DND-41 (cell line): ENCODE measurements around the gene FAM209A.

ENCODE experiments used
- EZH2 ChIP-seq: IDR thresholded peaks from 3 replicates; pipeline ENCODE4 v1.6.1; 2012; ENCODE audit warnings: borderline replicate concordance, low read depth, mild to moderate bottlenecking, moderate library complexity, low read length, inconsistent platforms; ENCODE audit not compliant: severe bottlenecking
- TF ChIP-seq, protein P1 (sequence below): IDR thresholded peaks from 2 replicates; pipeline ENCODE4 v1.5.1; 2012; ENCODE audit warnings: borderline replicate concordance, low read length, moderate library complexity, mild to moderate bottlenecking; ENCODE audit not compliant: poor library complexity, severe bottlenecking; ENCODE audit errors: extremely low read depth

DNA sequence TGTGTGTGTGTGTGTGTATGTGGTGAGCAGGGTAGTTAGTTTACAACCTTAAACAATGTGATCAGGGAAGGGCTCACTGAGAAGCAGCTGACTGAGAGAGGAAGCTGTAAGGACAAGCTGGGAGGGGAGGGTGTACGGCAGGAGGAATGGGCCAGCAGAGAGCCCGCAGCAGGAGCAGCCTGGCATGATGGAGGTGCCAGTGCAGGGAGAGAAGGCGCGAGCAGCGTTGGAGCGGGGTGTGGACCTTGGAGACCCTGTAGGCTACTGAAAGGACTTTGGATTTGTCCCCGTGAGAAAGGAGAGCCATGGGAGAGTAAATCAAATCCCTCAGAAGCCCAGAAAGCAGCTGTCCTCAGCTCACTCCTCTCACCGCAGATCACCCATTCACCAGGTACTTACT is 27.0 kb downstream of the FAM209A start:
- TF ChIP-seq, protein P1, sequence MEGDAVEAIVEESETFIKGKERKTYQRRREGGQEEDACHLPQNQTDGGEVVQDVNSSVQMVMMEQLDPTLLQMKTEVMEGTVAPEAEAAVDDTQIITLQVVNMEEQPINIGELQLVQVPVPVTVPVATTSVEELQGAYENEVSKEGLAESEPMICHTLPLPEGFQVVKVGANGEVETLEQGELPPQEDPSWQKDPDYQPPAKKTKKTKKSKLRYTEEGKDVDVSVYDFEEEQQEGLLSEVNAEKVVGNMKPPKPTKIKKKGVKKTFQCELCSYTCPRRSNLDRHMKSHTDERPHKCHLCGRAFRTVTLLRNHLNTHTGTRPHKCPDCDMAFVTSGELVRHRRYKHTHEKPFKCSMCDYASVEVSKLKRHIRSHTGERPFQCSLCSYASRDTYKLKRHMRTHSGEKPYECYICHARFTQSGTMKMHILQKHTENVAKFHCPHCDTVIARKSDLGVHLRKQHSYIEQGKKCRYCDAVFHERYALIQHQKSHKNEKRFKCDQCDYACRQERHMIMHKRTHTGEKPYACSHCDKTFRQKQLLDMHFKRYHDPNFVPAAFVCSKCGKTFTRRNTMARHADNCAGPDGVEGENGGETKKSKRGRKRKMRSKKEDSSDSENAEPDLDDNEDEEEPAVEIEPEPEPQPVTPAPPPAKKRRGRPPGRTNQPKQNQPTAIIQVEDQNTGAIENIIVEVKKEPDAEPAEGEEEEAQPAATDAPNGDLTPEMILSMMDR = no peak
- no peak for TF ChIP-seq EZH2
